ENCODE data around the gene KNG1.

KNG1 gene

DNA sequence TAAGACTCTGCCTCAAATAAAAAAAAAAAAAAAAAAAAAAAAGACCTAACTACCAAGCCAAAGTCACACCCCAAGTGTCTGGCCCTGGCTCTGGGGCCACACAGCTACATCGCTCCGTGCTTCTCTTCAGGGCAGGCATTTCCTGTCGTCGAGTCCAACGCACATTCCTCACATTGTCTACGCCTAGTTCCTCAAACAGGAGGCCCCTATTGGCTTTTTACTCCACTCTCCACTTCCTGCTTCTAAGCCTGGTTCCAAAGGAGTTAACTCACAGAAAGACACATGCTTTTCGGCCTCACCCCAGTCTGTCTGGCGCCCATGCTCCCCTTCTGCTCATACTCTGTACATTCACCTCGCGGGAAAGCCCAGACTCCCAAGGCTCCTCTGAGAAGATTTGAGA is 28.8 kb downstream of the KNG1 start:
- Histone ChIP-seq H3K36me3 (no peaks in the 10 kb centered on the region), H3K4me1 (peaks cover 5% of the 10 kb centered on the region), H3K4me2 (peak overlapping the region; percentile 30), H3K27me3 (no peaks in the 10 kb centered on the region), H4K20me1 (no peaks in the 10 kb centered on the region), H3K9ac (no peak overlapping the region), H3K9me3 (no peaks in the 10 kb centered on the region), H3K4me3 (no peak overlapping the region), H3K27ac (no peak overlapping the region)
- no peak for TF ChIP-seq Cebpa-rat (IDR thresholded peaks at IDR 0.05)

DNA sequence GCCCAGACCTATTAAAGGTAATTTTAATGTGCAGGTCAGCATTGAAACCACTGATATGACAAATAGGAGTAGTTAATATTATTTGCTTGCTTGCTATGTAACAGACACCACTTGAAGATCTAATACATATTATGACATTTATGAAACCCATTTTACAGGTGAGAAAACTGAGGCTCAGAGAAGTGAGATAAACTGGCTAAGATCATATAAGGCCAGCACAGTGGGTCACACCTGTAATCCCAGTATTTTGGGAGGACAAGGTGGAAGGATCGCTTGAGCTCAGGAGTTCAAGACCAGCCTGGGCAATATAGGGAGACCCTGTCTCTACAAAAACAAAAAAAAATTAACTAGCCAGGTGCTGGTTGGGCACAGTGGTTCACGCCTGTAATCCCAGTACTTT is 33.2 kb downstream of the KNG1 start:
- Histone ChIP-seq H3K9me3 (no peaks in the 10 kb centered on the region), H3K36me3 (no peaks in the 10 kb centered on the region), H3K4me2 (no peak overlapping the region), H3K27ac (no peak overlapping the region), H3K4me1 (peaks cover 5% of the 10 kb centered on the region), H3K9ac (no peak overlapping the region), H3K27me3 (no peaks in the 10 kb centered on the region), H4K20me1 (no peaks in the 10 kb centered on the region), H3K4me3 (no peak overlapping the region)
- TF ChIP-seq Cebpa-rat (IDR thresholded peaks at IDR 0.05) = no peak

DNA sequence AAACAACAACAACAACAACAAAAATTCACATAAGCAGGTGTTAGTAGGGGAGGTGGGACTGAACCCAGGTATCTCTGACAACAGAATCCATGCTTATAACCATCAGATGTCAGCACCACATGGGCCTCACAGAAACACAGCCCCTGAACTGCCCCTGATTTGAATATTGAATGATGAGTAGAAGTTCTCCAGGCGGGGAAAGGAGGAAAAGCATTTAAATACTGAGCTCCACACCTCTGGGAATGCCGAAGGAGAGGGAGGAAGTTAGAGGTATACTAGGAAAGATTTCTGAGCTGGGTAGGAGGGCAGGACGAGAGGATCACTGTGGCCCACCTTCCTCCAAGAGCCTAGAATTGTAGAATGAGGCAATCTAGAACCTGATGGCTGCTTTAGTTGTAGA is 34.3 kb downstream of the KNG1 start:
- no peaks in the 10 kb centered on the region for H4K20me1 ChIP-seq
- no peaks in the 10 kb centered on the region for H3K27me3 ChIP-seq
- no peaks in the 10 kb centered on the region for H3K4me1 ChIP-seq
- H3K4me2 ChIP-seq = no peak overlapping the region
- H3K4me3 ChIP-seq = no peak overlapping the region
- H3K9ac ChIP-seq = no peak overlapping the region
- no peaks in the 10 kb centered on the region for H3K9me3 ChIP-seq
- H3K36me3 ChIP-seq = no peaks in the 10 kb centered on the region
- H3K27ac ChIP-seq = no peak overlapping the region
- no peak for TF ChIP-seq Cebpa-rat (IDR thresholded peaks at IDR 0.05)

DNA sequence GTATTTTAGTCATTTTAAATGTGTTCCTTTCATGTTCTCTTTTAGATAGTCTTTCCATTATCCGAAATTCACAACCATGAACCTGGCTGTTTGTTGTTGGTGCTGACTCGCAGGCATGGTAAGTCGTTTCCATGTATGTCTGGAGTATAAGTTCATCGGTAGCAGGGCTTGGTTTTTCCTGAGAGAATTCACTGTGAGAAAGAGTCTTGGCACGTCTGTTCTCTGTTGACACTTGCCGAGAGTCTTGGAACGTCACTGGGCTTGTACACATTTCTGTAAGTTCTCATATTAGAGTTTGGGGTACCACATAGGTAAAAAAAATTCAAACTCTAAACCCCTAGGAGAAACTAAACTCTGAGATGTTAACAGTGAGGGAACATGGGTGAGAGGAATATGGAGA is 36.8 kb downstream of the KNG1 start:
- no peak overlapping the region for H3K4me3 ChIP-seq

DNA sequence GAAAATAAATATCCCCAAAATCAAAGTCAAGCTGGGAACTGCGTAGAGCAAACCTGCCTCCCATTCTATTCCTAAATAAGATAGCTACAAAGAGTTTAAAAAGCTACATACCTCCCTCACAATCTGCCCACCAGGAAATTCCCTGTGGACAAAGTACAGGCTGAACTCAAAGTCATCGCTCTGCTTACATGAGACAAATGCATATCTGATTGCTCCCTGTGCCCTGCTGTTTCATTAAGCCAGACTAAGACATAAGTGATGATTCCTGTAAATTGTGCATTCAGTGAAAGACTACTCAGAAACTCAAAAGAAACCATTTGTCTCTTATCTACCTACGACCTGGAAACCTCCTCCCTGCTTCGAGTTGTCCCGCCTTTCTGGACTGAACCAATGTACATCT is 37.7 kb downstream of the KNG1 start:
- H3K9ac ChIP-seq = no peak overlapping the region
- H4K20me1 ChIP-seq = no peaks in the 10 kb centered on the region
- no peaks in the 10 kb centered on the region for H3K9me3 ChIP-seq
- H3K27ac ChIP-seq = no peak overlapping the region
- no peaks in the 10 kb centered on the region for H3K36me3 ChIP-seq
- H3K27me3 ChIP-seq = no peaks in the 10 kb centered on the region
- no peak overlapping the region for H3K4me3 ChIP-seq
- no peak overlapping the region for H3K4me2 ChIP-seq
- no peak for TF ChIP-seq Cebpa-rat (IDR thresholded peaks at IDR 0.05)
- H3K4me1 ChIP-seq = no peaks in the 10 kb centered on the region

More for the DNA sequence above, 36.8 kb downstream of the KNG1 start:
- H3K4me2 ChIP-seq = no peak overlapping the region
- no peak for TF ChIP-seq Cebpa-rat (IDR thresholded peaks at IDR 0.05)
- no peaks in the 10 kb centered on the region for H3K27me3 ChIP-seq
- no peaks in the 10 kb centered on the region for H3K36me3 ChIP-seq
- H4K20me1 ChIP-seq = no peaks in the 10 kb centered on the region
- H3K27ac ChIP-seq = no peak overlapping the region
- H3K9ac ChIP-seq = no peak overlapping the region
- H3K9me3 ChIP-seq = no peaks in the 10 kb centered on the region
- no peaks in the 10 kb centered on the region for H3K4me1 ChIP-seq

DNA sequence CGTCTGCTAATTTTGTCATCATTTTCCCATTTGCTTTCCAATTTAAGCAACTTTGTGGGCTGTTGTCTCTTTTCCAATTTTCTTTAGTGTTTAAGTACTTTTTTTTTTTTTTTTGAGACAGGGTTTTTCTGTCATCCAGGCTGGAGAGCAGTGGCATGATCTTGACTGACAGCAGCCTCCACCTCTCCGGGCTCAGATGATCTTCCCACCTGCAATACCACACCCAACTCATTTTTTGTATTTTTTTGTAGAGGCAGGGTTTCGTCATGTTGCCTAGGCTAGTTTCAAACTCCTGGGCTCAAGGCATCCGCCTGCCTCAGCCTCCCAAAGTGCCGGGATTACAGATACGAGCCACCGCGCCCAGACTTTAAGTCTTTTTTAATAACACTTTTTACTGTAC is 40.1 kb downstream of the KNG1 start:
- no peak overlapping the region for H3K4me2 ChIP-seq
- H3K36me3 ChIP-seq = no peaks in the 10 kb centered on the region
- no peaks in the 10 kb centered on the region for H3K4me1 ChIP-seq
- no peaks in the 10 kb centered on the region for H3K27me3 ChIP-seq
- H3K4me3 ChIP-seq = no peak overlapping the region
- no peaks in the 10 kb centered on the region for H3K9me3 ChIP-seq
- no peak overlapping the region for H3K9ac ChIP-seq
- H3K27ac ChIP-seq = no peak overlapping the region
- TF ChIP-seq Cebpa-rat (IDR thresholded peaks at IDR 0.05) = no peak
- no peaks in the 10 kb centered on the region for H4K20me1 ChIP-seq

DNA sequence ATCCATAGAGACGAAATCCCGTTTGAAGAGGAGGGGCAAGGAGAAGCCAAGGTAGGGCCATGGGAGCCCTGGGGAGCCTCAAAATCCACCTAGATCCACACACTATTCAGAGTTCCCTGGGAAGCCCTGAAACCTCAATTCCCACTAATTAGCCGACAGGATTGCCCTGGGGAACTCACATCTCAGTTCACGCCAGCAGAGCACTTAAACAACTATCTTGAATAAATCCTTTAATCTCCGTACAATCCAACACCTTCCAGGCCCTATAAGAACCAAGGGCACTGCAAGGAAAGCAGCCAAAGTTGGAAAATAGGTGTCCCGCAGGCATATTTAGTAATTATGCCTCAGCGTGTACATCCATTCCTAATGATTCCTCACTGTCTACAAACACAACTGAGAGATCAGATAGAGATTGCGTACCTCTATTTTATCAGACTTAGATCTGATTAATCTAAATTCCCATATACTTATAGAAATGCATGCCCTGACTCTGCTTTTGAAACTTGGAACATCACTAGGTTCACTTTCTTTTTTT is 40.6 kb downstream of the KNG1 start:
- no peaks in the 10 kb centered on the region for H3K4me1 ChIP-seq
- H3K4me2 ChIP-seq = no peak overlapping the region
- H3K4me3 ChIP-seq = no peak overlapping the region
- no peak overlapping the region for H3K9ac ChIP-seq
- no peaks in the 10 kb centered on the region for H3K27me3 ChIP-seq
- no peak overlapping the region for H3K27ac ChIP-seq
- TF ChIP-seq Cebpa-rat (IDR thresholded peaks at IDR 0.05) = no peak
- no peaks in the 10 kb centered on the region for H3K36me3 ChIP-seq
- no peaks in the 10 kb centered on the region for H3K9me3 ChIP-seq
- no peaks in the 10 kb centered on the region for H4K20me1 ChIP-seq

DNA sequence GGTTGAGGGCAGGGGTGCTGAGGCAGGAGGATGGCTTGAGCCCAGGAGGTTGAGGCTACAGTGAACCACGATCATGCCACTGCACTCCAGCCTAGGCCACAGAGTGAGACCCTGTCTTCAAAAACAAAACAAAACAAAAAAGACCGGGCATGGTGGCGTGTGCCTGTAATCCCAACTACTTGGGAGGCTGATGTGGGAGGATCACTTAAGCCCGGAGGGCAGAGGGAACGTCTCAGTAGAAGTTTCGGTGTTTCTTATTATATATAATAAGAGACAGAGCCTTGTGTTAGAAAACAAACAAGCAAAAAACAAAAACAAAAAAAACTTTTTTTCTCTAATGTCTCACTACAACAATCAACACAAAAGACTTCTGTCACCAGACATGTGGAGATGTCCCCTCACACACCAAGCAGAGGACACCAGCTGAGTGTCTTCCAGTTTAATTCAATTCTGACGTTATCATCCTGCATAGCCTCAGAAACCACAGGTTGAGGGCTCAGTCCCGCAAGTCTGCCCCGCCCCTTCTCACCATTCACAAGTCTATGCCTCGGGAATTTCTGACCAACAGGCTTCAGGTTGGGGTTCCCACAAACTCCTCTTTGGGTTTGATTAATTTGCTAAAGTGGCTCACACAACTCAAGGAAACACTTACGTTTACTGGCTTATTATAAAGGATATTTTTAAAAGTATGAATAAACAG is 42.2 kb downstream of the KNG1 start:
- H3K27ac ChIP-seq = no peak overlapping the region
- no peak overlapping the region for H3K4me3 ChIP-seq
- no peaks in the 10 kb centered on the region for H4K20me1 ChIP-seq
- no peaks in the 10 kb centered on the region for H3K36me3 ChIP-seq
- no peaks in the 10 kb centered on the region for H3K4me1 ChIP-seq
- TF ChIP-seq Cebpa-rat (IDR thresholded peaks at IDR 0.05) = no peak
- no peak overlapping the region for H3K4me2 ChIP-seq
- H3K27me3 ChIP-seq = no peaks in the 10 kb centered on the region
- no peaks in the 10 kb centered on the region for H3K9me3 ChIP-seq
- H3K9ac ChIP-seq = no peak overlapping the region

DNA sequence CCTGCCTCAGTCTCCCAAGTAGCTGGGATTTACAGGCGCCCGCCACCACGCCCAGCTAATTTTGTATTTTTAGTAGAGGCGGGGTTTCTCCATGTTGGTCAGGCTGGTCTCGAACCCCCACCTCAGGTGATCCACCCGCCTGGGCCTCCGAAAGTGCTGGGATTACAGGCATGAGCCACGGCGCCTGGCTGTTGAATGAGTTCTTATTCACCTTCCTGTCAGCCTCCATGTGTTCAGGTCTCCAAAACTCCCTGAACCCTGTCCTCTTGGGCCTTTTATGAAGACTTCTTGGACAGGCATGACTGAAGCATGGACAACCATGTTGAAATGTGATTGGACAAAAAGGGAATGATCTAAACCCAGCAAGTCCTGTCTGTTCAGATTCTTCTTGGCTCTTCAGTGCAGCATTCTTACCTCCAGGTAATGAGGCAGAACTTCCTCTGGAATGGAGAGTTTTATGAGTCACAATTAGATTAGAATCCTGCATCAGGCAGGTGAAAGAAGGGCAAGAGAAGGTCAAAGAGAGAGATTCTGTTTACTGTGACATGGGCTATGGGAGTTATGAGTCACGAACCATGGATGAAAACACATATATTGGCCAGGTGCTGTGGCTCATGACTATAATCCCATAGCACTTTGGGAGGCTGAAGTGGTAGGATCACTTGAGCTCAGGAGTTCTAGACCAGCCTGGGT is 43.1 kb downstream of the KNG1 start:
- no peaks in the 10 kb centered on the region for H3K27me3 ChIP-seq
- H3K4me2 ChIP-seq = no peak overlapping the region
- TF ChIP-seq Cebpa-rat (IDR thresholded peaks at IDR 0.05) = no peak
- H4K20me1 ChIP-seq = no peaks in the 10 kb centered on the region
- no peaks in the 10 kb centered on the region for H3K4me1 ChIP-seq
- H3K9ac ChIP-seq = no peak overlapping the region
- no peak overlapping the region for H3K27ac ChIP-seq
- H3K9me3 ChIP-seq = no peaks in the 10 kb centered on the region
- H3K4me3 ChIP-seq = no peak overlapping the region
- no peaks in the 10 kb centered on the region for H3K36me3 ChIP-seq

DNA sequence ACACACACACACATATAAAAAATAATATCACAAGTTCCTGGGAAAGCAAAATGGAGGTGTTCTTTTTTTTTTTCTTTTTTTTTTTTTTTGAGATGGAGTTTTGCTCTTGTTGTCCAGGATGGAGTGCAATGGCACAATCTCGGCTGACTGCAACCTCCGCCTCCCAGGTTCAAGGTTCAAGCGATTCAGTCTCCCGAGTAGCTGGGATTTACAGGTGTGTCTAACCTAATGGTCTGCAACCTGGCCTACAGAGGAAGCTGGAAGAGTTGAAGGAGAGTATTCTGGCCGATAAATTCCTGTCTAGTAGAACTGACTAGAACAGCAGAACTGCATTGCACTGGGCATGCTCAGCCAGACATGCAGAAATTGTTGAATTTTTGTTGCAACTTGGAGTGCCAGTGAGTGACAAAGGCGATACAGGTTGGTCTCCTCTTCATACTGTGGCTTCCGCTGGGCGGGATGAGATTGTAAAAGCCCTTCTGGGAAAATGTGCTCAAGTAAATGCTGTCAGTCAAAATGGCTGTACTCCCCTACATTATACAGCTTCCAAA is 43.8 kb downstream of the KNG1 start:
- no peak overlapping the region for H3K27ac ChIP-seq
- H3K4me3 ChIP-seq = no peak overlapping the region
- TF ChIP-seq Cebpa-rat (IDR thresholded peaks at IDR 0.05) = no peak

More for the DNA sequence above, 43.8 kb downstream of the KNG1 start:
- H3K27me3 ChIP-seq = no peaks in the 10 kb centered on the region
- H3K4me2 ChIP-seq = no peak overlapping the region
- no peaks in the 10 kb centered on the region for H3K36me3 ChIP-seq
- no peak overlapping the region for H3K9ac ChIP-seq
- H3K4me1 ChIP-seq = no peaks in the 10 kb centered on the region
- no peaks in the 10 kb centered on the region for H3K9me3 ChIP-seq
- no peaks in the 10 kb centered on the region for H4K20me1 ChIP-seq

Data from BLaER1 (cell line).